Tibial nerve (tissue), 4 donors: ENCODE measurements around the gene GTPBP2. TPM values are rescaled to one million over a fixed set of nuclear protein-coding genes. Genes with fewer than 3 reads are reported as not detected.

Experiments used
- DNase-seq, 2 donors: peaks; one replicate each; pipeline ENCODE4 v3.0.0-alpha.2; 2019; ENCODE audit warnings: low spot score in 2 of 2
- H3K27ac ChIP-seq, 4 donors: fragments of 200-600 bp; sonication (generic) in 3 of 4; one replicate each; pipeline ENCODE4 v1.5.1; 2017 to 2019; ENCODE audit warnings: mild to moderate bottlenecking in 1 of 4
- H3K27me3 ChIP-seq, 2 donors: fragments of 200-600 bp; sonication (generic) in 1 of 2; one replicate each; pipeline versions ENCODE4 v1.5.1 to v1.6.0; 2017 to 2019
- H3K36me3 ChIP-seq, 3 donors: fragments of 200-600 bp; sonication (generic); one replicate each; pipeline ENCODE4 v1.5.1; 2018 to 2019
- H3K4me1 ChIP-seq, 4 donors: fragments of 200-600 bp; sonication (generic) in 3 of 4; one replicate each; pipeline ENCODE4 v1.5.1; 2017 to 2019
- H3K4me3 ChIP-seq, 4 donors: fragments of 200-600 bp; sonication (generic) in 3 of 4; one replicate each; pipeline ENCODE4 v1.5.1; 2017 to 2019; ENCODE audit warnings: mild to moderate bottlenecking in 1 of 4, moderate library complexity in 1 of 4
- H3K9me3 ChIP-seq, 4 donors: fragments of 200-600 bp; sonication (generic) in 3 of 4; one replicate each; pipeline ENCODE4 v1.5.1; 2017 to 2019
- EP300 ChIP-seq, 2 donors: sonication (generic); formaldehyde crosslinking; IDR thresholded peaks; one replicate each; pipeline ENCODE4 v1.6.1; 2017; ENCODE audit warnings: antibody characterized with exemption in 2 of 2, mild to moderate bottlenecking in 1 of 2
- POLR2A ChIP-seq, 2 donors: fragments of 450-650 bp; IDR thresholded peaks; one replicate each; pipeline ENCODE4 v1.6.1; 2017; ENCODE audit warnings: antibody characterized with exemption in 2 of 2, mild to moderate bottlenecking in 2 of 2, moderate library complexity in 2 of 2
- WGBS, 2 donors: methylation state at CpG; one replicate each; pipeline ENCODE4 v1.1.5; 2018; 5-methylcytosine and 5-hydroxymethylcytosine counted together
- total RNA-seq, 4 donors: library from RNA; depleted of rRNA; stranded (reverse); fragments of >200 nt; gene quantifications; one replicate each; pipeline ENCODE4 v1.1.0, GENCODE V29; 2016
- TF ChIP-seq, protein P1 (sequence below), 5 experiments: fragments of 200-600 bp in 3 of 5; fragments of 450-650 bp in 2 of 5; sonication (generic) in 3 of 5; IDR thresholded peaks; one replicate each; pipeline ENCODE4 v1.5.1; 2016 to 2019; ENCODE audit warnings: antibody characterized with exemption in 5 of 5, mild to moderate bottlenecking in 3 of 5, moderate library complexity in 2 of 5

The GTPBP2 gene
- total RNA-seq, 4 donors from 2014 or later = 33.2 to 58.5 (median 39.7) TPM

DNA sequence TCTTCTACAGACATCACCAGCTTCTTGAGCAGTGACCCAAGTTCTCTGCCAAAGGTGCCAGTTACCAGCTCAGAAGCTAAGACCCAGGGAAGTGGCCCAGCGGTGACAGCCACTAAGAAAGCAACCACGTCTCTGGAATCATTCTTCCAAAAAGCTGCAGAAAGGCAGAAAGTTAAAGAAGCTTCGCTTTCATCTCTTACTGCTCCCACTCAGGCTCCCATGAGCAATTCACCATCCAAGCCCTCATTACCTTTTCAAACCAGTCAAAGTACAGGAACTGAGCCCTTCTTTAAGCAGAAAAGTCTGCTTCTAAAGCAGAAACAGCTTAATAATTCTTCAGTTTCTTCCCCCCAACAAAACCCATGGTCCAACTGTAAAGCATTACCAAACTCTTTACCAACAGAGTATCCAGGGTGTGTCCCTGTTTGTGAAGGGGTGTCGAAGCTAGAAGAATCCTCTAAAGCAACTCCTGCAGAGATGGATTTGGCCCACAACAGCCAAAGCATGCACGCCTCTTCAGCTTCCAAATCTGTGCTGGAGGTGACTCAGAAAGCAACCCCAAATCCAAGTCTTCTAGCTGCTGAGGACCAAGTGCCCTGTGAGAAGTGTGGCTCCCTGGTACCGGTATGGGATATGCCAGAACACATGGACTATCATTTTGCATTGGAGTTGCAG, 15.2 kb downstream of the GTPBP2 start:
- no peak overlapping the region for H3K27ac ChIP-seq
- H3K9me3 ChIP-seq = no peaks in the 10 kb centered on the region
- no peaks in the 10 kb centered on the region for H3K4me1 ChIP-seq
- DNase-seq = no peak
- 89 to 96% methylated on average over 6 of the region's 6 CpGs for WGBS, 2 donors
- TF ChIP-seq, protein P1, sequence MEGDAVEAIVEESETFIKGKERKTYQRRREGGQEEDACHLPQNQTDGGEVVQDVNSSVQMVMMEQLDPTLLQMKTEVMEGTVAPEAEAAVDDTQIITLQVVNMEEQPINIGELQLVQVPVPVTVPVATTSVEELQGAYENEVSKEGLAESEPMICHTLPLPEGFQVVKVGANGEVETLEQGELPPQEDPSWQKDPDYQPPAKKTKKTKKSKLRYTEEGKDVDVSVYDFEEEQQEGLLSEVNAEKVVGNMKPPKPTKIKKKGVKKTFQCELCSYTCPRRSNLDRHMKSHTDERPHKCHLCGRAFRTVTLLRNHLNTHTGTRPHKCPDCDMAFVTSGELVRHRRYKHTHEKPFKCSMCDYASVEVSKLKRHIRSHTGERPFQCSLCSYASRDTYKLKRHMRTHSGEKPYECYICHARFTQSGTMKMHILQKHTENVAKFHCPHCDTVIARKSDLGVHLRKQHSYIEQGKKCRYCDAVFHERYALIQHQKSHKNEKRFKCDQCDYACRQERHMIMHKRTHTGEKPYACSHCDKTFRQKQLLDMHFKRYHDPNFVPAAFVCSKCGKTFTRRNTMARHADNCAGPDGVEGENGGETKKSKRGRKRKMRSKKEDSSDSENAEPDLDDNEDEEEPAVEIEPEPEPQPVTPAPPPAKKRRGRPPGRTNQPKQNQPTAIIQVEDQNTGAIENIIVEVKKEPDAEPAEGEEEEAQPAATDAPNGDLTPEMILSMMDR (IDR thresholded peaks at IDR 0.05) = no peak
- no peak for TF ChIP-seq POLR2A (IDR thresholded peaks at IDR 0.05)
- no peak overlapping the region for H3K4me3 ChIP-seq
- peaks cover 2 to 72% (median 15%) of the 10 kb centered on the region in 3 donors for H3K36me3 ChIP-seq
- no peaks in the 10 kb centered on the region for H3K27me3 ChIP-seq

DNA sequence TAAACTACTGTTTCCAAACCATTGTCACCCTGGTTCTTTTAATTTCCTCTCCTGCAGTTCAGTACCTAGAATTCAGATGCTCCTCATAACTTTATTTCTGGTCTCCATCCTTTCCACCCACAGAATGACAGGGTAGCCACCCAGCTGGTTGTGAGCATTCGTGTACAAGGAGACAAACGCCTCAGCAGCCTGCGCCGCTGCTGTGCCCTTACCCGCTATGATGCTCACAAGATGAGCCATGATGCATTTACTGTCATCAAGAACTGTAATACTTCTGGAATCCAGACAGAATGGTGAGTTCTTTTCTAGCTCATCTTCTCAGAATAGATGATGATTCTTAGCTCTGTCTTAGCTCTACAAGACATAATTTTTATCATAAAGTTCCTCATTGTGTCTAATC, 18.6 kb downstream of the GTPBP2 start:
- Histone ChIP-seq H3K27ac (no peak overlapping the region), H3K9me3 (no peaks in the 10 kb centered on the region), H3K36me3 (peaks cover 2 to 72% (median 15%) of the 10 kb centered on the region in 3 donors), H3K4me1 (peaks cover 0 to 7% (median 0%) of the 10 kb centered on the region in 4 donors), H3K4me3 (no peak overlapping the region), H3K27me3 (no peaks in the 10 kb centered on the region)
- TF ChIP-seq POLR2A (IDR thresholded peaks at IDR 0.05) (no peak), EP300 (IDR thresholded peaks at IDR 0.05) (no peak)
- TF ChIP-seq, protein P1 (IDR thresholded peaks at IDR 0.05) = no peak
- no peak for DNase-seq
- 98 to 99% methylated on average over 5 of the region's 5 CpGs for WGBS, 2 donors

DNA sequence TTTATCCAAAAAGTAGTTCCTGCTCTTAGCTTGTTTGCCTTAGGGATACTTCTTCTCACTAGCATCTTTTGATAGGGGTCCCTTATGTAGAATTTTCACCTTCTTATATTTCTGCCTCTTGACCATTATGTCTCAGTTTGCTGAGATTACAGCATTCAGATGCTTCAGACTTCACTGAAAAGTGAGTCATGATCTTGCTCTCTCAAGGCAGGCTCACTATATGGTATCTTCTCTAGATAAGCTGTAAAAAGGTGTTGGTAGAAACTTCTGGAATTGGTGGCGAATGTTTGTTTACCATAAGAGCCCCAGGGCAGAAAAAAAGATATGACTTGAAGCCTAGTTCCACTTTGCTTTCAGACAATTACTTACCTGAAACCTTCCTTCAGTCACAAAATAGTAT, 19.7 kb downstream of the GTPBP2 start:
- H3K27ac ChIP-seq = no peak overlapping the region
- no peaks in the 10 kb centered on the region for H3K9me3 ChIP-seq
- peaks cover 0 to 8% (median 0%) of the 10 kb centered on the region in 4 donors for H3K4me1 ChIP-seq
- no peak for DNase-seq
- H3K36me3 ChIP-seq = peaks cover 0 to 72% (median 13%) of the 10 kb centered on the region in 3 donors
- H3K4me3 ChIP-seq = no peak overlapping the region
- WGBS, 2 donors = 94 to 96% methylated on average over 1 of the region's 1 CpG
- no peaks in the 10 kb centered on the region for H3K27me3 ChIP-seq
- TF ChIP-seq, protein P1 (IDR thresholded peaks at IDR 0.05) = no peak
- TF ChIP-seq POLR2A (IDR thresholded peaks at IDR 0.05) (no peak), EP300 (IDR thresholded peaks at IDR 0.05) (no peak)

DNA sequence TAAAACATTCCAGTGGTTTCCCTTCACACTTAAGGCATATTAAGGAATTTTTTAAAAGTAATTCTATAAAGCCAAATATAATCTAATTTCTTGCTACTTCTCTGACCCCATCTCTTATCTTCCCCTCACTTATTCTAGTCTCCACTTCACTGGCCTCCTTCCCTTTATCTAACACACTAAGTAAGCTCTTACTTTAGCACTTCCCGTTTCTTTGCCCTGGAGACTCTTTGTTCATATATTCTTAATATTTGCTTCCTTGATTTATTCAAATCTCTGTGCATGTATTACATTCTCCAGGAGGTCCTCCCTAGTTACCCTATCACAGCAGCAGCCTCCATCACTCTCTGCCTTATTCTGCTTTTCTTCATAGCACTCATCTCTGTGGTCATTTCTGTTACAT, 20.3 kb downstream of the GTPBP2 start:
- DNase-seq = no peak
- no peaks in the 10 kb centered on the region for H3K9me3 ChIP-seq
- H3K4me3 ChIP-seq = no peak overlapping the region
- TF ChIP-seq, protein P1 (IDR thresholded peaks at IDR 0.05) = no peak
- TF ChIP-seq EP300 (IDR thresholded peaks at IDR 0.05) = no peak
- no peak for TF ChIP-seq POLR2A (IDR thresholded peaks at IDR 0.05)
- H3K36me3 ChIP-seq = peaks cover 0 to 72% (median 12%) of the 10 kb centered on the region in 3 donors
- 59 to 65% methylated on average over 1 of the region's 1 CpG for WGBS, 2 donors
- H3K27me3 ChIP-seq = no peaks in the 10 kb centered on the region
- no peak overlapping the region for H3K27ac ChIP-seq
- peaks cover 0 to 14% (median 0%) of the 10 kb centered on the region in 4 donors for H3K4me1 ChIP-seq

DNA sequence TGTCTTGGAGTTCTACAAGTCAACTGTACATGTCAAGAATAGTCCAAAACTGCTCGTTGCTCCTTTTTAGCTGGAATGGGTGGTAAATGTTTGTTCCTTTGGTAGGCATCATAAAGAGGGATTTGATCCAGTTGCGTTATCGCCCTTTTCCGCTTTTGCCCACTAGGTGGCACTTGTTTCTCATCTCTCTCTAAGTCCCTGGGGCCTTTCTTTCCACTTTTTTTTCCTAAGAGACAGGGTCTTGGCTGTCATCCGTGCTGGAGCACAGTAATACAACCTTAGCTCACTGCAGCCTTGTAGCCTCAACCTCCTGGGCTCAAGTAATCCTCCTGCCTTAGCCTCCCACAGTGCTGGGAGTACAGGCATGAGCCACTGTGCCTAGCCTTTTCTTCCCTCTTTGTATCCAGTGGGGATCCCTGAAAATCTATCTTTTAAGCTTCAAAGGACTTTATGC, 20.7 kb downstream of the GTPBP2 start:
- H3K36me3 ChIP-seq = peaks cover 0 to 70% (median 8%) of the 10 kb centered on the region in 3 donors
- TF ChIP-seq POLR2A (IDR thresholded peaks at IDR 0.05) = no peak
- TF ChIP-seq, protein P1 (IDR thresholded peaks at IDR 0.05) = peak; percentile 70 to 79 (median 72)
- no peaks in the 10 kb centered on the region for H3K27me3 ChIP-seq
- no peaks in the 10 kb centered on the region for H3K9me3 ChIP-seq
- peaks cover 0 to 14% (median 0%) of the 10 kb centered on the region in 4 donors for H3K4me1 ChIP-seq
- 1 to 5% methylated on average over 5 of the region's 5 CpGs for WGBS, 2 donors
- no peak overlapping the region for H3K27ac ChIP-seq
- no peak overlapping the region for H3K4me3 ChIP-seq
- DNase-seq = peak; percentile 50 to 85
